HG02870 (cell line): Measurements from ENCODE around the gene CTRB1.
"Not testable (repeated sequence)": the region's sequence is repeated elsewhere in the genome, so short reads cannot be mapped to it uniquely, and the experiment has no call there.

Experiments
- ATAC-seq: cut with Tn5 transposase; IDR thresholded peaks from one replicate; pipeline ENCODE4 v1.9.1; 2021; ENCODE audit warnings: mild to moderate bottlenecking, moderate library complexity; ENCODE audit not compliant: unreplicated experiment

The CTRB1 gene

DNA sequence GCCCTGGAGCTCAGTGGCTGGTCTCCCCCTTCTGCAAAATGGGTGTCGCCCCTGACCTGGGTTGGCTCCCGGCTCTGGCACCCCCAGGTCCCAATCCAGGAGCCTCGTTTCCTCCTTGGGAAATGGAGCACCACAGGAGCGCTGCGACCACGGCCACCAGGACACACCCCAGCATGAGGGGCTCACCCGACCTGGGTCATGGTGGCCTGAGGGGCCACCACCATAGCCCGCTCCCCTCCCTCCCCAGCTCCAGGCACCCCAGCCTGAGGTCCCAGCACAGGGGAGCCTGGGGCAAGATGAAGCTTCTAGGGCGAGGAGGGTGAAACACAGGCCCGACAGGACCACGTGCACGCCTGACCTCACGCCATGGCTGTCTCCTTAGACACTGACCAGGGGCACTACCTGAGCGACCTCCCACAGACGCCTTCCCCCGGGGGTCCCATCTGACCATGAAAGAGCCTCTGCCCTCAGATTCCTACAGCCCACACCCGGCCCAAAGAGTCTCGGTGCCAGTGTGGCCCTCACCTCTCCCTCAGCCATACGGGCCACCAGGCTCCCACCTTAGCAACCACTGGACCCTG is 20.8 kb downstream of the CTRB1 start:
- no peak for ATAC-seq

DNA sequence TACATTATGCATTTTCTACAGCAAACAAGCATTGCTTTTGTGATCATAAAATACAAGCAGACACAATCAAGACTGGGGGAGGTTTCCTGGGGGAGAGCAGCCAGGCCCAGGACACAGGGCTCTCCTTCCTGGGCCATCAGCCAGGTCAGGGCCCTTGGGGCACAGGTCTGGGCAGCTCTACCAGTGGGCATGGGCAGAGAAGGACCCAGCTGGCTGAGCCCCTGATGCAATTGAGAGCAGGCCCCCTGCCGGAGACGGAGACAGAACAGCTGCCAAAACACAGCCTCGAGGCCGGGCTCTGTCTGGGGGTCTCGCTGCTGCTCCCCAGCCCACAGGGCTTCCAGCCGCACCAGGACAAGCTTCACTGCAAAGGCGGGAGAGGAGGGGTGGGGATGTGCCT is 21.8 kb downstream of the CTRB1 start:
- ATAC-seq = not testable (repeated sequence)

DNA sequence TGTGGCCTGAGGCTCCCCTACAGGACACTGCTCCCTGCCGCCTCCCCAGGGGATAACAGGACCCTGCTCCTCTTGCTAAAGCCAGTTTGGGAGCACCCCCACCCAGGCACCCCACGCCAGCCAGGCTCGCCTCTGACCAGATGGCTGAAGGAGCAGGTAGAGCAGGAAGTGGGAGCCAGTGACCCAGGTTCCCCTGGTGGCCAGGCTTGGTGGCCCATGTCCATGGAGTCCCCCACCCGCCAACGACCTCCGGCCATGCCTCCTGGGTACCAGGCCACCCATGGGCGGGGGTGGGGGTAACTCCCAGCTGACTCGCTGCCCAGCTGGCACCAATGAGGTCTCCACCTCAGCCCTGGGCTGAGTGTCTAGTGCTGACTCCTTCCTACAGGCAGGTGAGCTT is 22.6 kb downstream of the CTRB1 start:
- ATAC-seq = no peak

DNA sequence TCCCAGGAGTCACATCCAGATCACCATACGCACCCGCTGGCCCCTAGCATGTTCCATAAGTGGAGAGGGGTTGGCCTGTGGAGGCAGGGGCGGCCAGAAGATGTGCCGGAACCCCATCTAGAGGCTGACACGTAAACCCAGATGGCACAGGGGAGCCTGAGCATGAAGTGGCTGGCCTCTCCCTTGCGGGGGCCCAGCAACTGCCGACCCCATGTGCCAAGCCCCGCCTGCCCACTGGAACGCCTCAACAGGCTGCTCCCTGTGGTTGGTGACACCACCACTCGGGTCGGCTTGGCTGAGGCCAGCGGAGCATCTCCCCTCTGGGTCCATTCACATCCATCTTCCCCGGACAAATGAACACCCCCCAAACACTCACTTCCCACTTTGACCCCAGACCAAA is 23.2 kb downstream of the CTRB1 start:
- no peak for ATAC-seq

DNA sequence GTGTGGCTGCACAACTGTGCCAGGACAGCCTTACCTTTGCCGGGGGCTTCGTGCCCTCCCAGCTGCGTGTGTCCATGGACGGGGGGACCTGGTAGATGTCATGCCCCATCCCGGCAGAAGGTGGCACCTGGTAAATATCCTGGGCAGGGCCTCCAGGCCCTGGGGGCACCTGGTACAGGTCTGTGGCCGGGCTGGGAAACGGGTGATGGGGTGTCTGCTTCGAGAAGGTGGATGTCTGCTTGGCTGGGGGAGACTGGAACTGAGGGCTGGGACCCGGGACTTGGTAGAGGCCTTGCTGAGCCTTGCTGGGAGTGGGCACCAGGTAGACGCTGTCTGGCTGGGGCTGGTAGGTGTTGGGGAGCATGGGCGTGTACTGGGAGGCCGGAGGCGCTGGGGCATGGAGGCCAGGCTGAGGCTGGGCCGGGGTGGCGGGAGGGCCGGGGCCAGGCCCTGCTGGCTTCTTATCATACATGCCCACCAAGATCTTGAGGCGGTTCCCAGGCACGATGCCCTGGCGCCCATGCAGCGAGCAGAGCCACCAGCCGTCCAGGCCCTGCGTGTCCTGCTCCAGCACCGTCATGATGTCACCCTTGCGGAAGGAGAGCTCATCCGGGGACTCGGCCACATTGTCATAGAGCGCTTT is 23.8 kb downstream of the CTRB1 start:
- not testable (repeated sequence) for ATAC-seq

DNA sequence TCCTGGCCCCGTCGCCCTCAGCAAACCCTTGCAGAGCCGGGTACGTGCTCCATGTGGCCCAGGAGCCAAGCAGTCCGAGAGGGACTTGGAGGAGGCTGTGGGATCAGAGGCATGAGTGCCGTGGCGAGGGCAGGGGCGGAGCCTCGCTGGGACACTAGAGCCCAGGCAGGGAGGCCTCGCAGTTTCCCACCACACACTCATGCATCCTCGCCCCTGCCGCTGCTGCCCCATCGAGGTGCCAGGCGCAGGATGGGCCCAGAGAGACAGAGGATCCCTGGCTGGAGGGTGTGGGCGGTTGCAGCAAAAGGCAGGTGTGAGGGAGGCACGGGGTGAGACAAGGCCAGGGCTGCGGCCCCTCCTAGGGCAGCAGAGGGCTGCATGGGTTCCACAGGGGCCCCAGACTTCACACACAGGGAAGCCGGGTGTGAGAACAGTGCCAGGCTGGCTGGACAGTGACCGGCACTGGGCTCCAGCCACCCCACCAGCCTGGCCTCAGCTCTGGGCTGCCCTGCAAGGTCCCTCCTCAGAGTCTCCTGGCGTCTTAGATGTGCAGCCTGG is 25.0 kb downstream of the CTRB1 start:
- ATAC-seq = no peak

DNA sequence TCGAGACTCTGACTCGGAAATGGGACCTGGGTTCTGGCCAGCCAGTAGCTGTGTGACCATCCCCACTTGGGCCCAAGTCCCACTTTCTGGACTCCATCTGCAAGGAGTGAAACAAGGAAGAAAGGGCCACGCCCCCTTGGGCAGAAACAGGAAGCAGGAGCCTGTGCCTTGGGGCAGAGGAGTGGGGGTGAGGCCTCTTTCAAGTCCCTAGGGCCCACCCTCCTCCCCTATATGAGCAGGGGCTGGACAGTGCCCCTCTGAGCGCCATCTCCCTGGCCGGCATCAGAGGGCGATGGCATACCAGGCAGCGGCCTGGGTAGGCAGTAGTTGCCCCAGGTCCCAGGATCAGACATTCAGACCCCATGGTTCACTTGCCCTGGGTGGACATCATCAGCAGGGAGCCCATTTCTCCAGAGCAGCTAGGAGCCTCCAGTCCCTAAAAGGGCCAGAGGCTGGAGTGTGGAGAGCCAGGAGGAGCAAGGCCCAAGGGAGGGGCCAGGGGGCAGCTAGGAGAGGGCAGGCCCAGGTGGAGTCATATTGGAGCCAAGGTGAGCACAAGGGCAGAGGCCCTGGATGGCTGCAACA is 25.5 kb downstream of the CTRB1 start:
- no peak for ATAC-seq

DNA sequence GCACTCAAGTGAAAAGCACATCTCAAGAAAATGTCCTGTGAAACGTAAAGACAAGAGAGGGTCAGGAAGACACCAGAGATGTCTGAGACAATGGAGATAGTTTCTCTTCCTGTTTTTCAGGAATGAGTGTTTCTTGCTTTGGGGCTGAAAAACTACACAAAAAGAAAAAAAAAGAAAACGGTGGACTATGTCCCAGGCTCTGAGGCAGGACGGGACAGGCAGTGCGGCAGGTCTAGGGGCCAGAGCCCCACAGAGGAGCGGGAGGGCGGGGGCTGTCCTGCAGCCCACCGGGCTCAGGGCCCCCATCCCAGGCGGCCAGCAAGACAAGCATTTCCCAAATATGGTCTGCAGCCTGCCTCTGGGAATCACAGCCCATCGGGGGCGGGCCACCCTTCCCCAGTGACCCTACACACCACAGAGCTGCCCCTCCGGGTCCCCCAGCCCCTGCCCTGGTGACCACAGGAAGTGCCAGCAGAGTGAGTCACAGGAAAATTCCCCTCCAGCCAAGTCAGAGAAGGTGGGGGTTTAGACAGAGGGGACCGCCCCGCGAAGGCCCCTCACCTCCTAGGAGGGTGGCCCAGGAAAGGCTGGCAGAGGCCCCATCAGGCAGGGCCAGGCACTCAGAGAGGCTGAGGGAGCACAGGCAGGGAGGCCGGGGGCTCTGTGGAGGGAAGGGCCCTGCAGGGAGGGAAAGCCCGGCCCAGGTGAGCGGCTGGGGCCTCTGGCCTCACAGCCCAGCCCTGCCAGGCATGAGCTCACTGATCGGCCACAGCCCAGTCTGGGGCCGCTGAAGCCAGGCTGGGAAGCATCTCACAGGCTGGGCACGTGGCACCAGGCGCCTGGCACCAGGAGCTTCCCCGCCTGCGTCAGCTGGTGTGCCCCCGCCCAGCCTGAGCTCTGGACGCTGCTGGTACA is 26.3 kb downstream of the CTRB1 start:
- no peak for ATAC-seq

DNA sequence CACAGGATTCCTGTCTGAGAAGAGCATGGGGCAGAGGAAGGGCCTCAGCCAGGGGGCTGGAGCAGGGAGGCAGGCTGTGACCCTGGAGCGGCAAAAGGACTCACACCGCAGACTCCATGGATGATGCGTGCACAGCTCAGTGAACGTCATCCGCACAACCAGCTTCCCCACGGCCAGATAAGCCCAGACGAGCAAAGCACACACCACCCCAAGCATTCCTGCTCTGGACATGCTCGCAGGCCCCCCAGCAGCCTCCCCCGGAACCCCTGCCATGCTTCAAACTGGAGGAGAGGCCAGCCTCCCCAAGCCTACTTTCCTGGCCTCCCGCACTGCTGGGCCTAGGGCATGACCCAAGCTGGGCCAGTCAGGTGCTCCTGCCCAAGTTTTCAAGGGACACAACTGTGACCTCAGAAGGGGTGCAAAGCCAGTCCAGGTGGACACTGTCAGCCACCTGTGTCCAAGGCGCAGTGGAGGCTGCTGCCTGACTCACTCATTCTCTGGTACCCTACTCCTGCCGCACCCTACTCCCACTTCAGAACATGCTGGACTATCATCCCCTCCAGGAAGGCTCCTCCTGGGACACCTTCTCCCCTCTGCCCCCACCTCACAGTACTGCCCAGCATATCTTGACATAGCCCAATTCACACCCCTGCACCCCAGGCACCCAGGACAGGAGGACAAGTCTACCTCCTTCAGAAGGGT is 27.9 kb downstream of the CTRB1 start:
- ATAC-seq = no peak

DNA sequence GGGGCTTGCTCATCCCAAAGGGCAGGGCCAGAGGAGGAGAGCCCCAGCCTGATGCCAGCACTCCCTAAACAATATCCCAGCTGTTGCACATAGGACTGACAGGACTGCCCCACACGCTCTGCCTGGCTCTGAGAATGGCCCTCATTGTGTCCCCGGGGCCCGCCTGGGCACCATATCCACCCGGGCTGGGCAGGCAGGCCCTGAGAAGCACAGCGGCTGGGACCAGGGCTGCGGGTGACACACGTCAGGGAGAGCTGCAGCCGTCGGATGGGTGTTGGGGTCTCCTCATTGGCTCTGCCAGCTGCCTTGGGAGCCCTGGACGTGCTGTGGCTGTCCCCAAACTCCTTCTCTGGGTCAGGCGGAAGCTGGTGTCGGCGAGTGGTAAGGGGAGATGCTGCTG is 28.5 kb downstream of the CTRB1 start:
- no peak for ATAC-seq

DNA sequence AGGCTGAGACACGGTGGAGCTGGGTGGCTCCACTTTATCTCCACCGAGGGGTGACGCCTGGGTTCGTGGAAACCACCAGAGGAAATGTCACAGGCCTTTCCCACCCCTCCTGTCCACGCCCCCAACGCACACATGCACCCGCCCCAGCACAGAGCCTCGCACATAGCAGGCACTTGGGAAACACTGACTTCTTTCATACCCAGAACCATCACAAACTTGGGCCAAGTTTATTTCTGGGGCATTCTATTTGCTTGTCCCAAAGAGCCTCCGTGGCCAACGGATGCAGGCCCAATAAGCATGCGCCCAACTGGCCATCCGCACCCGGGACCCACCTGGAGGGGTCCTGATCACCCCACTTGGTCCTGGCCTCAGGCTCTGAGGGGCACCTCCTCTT is 29.4 kb downstream of the CTRB1 start:
- no peak for ATAC-seq

DNA sequence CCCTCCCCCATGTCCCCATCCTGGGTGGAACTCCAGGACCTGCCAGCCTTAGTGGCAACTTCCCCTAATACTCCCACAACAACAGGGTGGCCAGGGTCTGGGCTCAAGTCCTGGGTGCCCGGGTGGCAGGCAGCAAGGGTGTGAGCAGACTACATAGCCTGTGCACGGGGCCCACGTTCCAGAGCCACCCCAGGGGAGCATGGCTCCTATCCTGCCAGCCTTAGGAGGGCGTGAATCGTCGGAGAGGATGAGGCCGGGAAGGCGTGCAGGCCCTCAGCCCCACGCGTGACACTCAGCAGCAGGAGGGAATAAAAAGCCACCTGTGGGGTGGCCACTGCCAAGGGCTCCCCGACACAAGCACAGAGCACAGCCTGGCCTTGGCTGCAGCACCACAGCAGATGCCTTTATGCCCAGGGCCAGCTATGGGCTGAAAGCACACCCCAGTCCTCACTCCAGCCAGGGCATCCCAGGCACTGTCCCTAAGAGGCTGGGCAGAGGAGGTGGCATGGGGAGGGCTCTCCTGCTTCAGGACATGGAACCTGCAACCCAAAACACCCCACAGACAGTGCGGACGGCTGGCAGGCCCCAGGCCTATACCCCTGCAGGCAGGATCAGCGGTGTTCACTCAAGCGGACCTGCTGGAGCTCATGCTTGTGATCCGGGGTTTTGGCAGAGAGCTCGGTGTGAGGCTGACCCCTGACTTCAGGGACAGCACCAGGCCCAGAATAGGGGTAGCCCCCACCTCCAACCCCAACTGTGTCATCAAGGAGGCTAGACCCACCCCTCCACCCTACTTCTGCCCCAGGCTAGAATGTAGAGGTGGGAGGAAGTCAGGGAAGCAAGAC is 30.0 kb downstream of the CTRB1 start:
- ATAC-seq = no peak

DNA sequence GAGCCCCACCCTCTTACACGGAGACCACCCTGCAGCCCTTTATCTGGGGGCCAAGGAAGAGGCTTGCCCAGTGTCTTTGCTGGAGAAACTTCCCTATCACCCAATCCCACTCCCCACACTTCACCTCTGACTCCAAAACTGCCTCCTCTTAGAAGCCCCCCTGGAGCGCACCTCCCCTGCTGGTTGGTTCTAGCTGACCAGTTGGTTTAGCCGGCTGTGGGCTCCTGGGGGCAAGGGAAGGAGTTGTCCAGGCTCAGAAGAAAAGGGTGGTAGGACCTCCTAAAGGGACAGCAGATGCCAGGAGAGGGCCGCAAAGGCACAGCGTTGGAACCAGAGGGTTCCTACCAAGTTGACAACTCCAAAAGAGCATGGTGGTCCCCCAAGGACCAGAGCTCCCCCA is 30.7 kb downstream of the CTRB1 start:
- no peak for ATAC-seq

DNA sequence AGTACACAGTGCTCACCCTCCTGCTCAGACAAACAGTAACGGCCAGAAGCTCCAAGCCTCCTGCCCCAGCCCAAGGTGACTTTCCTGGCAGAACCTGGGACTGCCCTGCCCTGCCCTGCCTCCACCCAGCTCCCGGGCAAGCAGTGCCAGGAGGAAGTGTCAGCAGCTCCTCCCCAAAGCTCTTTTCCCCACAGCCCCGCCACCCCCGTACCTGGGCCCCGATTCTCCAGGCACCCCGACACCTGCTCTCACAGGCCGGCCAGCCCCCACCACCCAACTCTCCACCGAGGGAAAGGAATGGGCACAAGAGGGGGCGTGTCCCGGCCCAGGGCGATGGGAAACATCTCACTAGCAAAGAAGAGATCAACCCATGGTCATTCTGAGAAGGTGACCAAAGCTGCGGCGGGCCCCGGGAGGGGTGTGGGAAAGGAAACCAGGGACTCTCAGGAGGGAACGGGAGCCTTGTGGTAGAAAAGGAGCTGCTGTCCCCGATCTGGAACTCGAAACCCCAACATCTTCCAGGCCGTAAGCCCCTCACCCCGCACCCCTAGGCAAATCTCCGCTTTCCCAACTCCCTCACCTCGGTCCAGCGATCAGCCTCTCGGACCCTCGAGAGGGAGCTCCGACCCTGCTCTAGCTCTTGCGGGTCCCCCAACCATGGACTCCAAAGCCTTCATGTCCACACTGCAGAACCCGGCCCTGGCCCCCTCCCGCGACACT is 31.5 kb downstream of the CTRB1 start:
- no peak for ATAC-seq

DNA sequence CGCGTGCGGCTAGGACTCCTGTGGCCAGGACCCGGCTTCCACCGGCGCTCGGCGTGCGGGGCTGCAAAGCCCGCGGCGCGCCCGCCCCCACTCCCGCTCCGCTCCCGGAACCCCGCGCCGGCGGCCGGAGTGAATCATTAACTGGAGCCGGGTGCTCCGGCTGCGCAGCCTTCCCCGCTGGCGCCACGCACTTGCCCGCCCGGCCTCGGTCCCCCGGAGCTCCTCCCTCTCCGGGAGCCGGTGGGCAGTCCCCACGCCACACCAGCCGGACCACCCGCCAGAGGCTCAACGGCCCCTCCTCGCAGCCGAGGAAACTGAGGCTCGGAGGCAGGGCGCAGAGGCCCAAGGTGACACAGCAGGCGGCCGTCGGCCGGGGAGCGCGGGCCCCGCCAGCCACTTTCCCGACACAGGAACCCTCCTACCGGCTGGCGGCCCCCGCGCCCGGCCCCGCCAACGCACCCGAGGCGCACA is 32.1 kb downstream of the CTRB1 start:
- ATAC-seq = peak; percentile 16

DNA sequence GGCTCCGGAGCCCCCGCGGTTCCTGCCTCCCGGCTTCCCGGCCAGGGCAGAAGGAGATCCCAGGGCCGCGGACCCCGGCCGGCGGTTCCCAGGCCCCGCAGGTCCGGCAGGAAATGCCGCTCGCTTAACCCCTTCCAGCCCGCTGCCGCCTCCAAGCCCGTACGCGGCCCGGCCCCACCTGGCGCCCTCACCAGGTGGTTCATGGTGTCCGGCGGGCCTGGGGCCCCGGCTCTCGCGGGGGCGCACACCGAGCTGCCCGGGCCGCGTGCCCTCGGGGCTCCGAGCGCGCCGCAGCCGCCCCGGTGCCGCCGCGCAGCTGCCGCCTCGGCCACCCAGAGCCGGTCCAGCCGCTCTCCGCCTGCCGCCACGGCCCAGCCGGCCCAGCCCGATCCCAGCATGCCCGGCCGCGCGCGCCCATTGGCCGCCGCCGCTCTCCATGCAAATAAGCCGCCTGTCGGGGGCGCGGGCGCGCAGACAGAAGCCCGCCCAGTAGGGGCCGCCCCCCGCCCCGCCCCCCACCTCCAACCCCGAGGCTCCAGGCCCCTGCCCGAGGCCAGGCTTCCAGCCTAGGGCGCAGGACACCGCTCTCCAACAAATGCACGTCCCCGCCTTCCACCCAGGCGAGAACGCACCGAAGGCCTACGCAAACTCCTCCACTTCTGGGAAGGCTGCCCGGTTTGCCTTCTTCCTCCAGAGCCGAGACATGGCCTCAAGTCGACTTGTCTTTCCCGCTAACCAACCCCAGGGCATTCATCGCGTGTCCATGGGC is 32.7 kb downstream of the CTRB1 start, which contains the start of gene BCAR1:
Gene BCAR1, minus strand, starts transcription at position 345 of the 769 bp plus-strand sequence. Its CDS starts 142 bp downstream, at position 203.
- peak; percentile 70 for ATAC-seq

DNA sequence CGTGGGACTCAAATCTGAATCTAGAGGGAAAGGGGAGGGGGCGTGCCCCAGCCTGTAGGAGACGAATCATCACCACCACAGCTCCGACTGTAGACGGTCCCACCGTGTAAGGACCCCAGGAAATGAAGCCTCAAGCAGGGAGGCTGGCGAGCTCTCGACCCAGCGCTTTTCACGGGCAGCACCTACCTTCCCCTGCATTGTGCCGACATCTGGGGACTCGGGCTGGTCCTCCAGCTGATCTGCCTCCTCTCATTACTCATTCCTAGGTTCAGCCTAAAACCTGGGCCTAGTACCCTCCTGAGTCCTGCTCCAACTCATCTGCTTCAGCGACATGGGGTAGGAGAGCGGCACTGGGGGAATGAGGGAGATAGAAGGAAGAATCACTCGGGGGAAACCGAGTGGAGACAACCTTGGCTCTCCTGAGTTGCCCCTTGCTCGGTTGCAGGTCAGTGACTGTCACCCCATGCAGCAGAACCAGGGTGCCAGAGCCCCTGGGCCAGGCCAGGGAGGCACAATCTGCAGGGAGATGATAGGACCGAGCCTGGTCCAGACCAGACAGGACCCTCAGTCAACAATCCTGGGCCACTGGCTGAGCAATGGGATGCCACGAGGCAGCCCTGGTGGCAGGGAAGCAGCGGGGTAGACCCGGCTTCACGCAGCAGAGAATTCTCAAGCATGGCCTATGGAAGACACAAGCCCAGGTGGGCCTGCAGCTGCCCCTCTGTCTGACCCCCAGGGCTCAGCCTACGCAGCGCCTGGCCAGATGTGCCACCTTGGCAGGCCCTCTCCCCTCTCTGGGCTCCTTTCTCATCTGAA is 33.5 kb downstream of the CTRB1 start:
- no peak for ATAC-seq
